Measurements from ENCODE around the gene DPP10.

GRCh38 chr2:114729026-114729425 lies 286.6 kb downstream of the DPP10 start:
- TF ChIP-seq CTCF (IDR thresholded peaks at IDR 0.05) (peak in 1 of 4 experiments; percentile 17), POLR2A (IDR thresholded peaks at IDR 0.05) (no peak), EP300 (IDR thresholded peaks at IDR 0.05) (no peak)
